IMR-90 (cell line): ENCODE data around the gene JMJD7. TPM values are rescaled to one million over a fixed set of nuclear protein-coding genes. Genes with fewer than 3 reads are reported as not detected.

Source experiments
- ATAC-seq: fragments of 200-7000 bp; cut with Tn5 transposase; 2 replicates; pipeline ENCODE4 v1.9.1; 2020; ENCODE audit warnings: low read depth, mild to moderate bottlenecking, moderate library complexity
- BruUV-seq: library from RNA; stranded (reverse); fragments of 400-500 nt; replicated peaks from 2 replicates; lab custom pipeline; 2021; lab: Mats Ljungman, UMichigan
- CTCF ChIA-PET: fragments of 300-600 bp; formaldehyde crosslinking; extraction: SDS; loops from one replicate; lab custom pipeline; 2021; ENCODE audit warnings: antibody characterized with exemption; lab: Yijun Ruan, JAX
- POLR2A ChIA-PET: fragments of 300-600 bp; sonication (Branson Sonifier 250); formaldehyde crosslinking; loops from one replicate; lab custom pipeline; 2022; ENCODE audit warnings: antibody characterized with exemption; ENCODE audit not compliant: unreplicated experiment; lab: Charles Lee
- DNase-seq: peaks from one replicate; pipeline ENCODE4 v3.0.0; 2013
- H2AFZ ChIP-seq: replicated peaks from 2 replicates; pipeline ENCODE3; 2013; ENCODE audit warnings: low read length, mild to moderate bottlenecking; ENCODE audit not compliant: poor library complexity
- H2AK5ac ChIP-seq: 2 replicates; pipeline ENCODE4 v1.6.1; 2013; ENCODE audit warnings: low read depth, low read length, inconsistent platforms
- H2AK9ac ChIP-seq: replicated peaks from 2 replicates; pipeline ENCODE3; 2013; ENCODE audit warnings: mild to moderate bottlenecking, low read depth, low read length, moderate library complexity; ENCODE audit not compliant: poor library complexity
- H2BK120ac ChIP-seq: 2 replicates; pipeline ENCODE4 v1.6.1; 2013; ENCODE audit warnings: low read depth, low read length, inconsistent platforms
- H2BK15ac ChIP-seq: 3 replicates; pipeline ENCODE4 v1.6.1; 2013; ENCODE audit warnings: low read depth, low read length, inconsistent platforms
- H2BK20ac ChIP-seq: 2 replicates; pipeline ENCODE4 v1.6.1; 2013; ENCODE audit warnings: low read depth, mild to moderate bottlenecking, inconsistent platforms, low read length, moderate library complexity
- H2BK5ac ChIP-seq: 2 replicates; pipeline ENCODE4 v1.6.1; 2013; ENCODE audit warnings: mild to moderate bottlenecking, low read depth, low read length, inconsistent platforms; ENCODE audit not compliant: poor library complexity, severe bottlenecking
- H3K14ac ChIP-seq: replicated peaks from 2 replicates; pipeline ENCODE4 v1.6.1; 2013; ENCODE audit warnings: low read depth, low read length, inconsistent platforms
- H3K18ac ChIP-seq: 2 replicates; pipeline ENCODE4 v1.6.1; 2013; ENCODE audit warnings: low read depth, low read length, control low read depth
- H3K23ac ChIP-seq: 2 replicates; pipeline ENCODE4 v1.6.1; 2013; ENCODE audit warnings: low read depth, low read length, inconsistent platforms
- H3K27ac ChIP-seq: 2 replicates; pipeline ENCODE4 v1.5.1; 2013; ENCODE audit warnings: mild to moderate bottlenecking, control low read depth, low read length; ENCODE audit not compliant: insufficient read depth
- H3K27me3 ChIP-seq: 2 replicates; pipeline ENCODE4 v1.6.1; 2013; ENCODE audit warnings: low read length; ENCODE audit not compliant: control insufficient read depth, insufficient read depth
- H3K36me3 ChIP-seq: 2 replicates; pipeline ENCODE4 v1.6.1; 2013; ENCODE audit warnings: low read length, mixed read lengths; ENCODE audit not compliant: control insufficient read depth, insufficient read depth
- H3K4ac ChIP-seq: 2 replicates; pipeline ENCODE4 v1.6.1; 2013; ENCODE audit warnings: low read depth, low read length, inconsistent platforms
- H3K4me1 ChIP-seq: 2 replicates; pipeline ENCODE4 v1.6.1; 2013; ENCODE audit warnings: low read length, mixed read lengths; ENCODE audit not compliant: control insufficient read depth, insufficient read depth
- H3K4me2 ChIP-seq: 2 replicates; pipeline ENCODE4 v1.6.1; 2013; ENCODE audit warnings: low read depth, mild to moderate bottlenecking, control low read depth, low read length, moderate library complexity
- H3K4me3 ChIP-seq: 2 replicates; pipeline ENCODE4 v1.5.1; 2013; ENCODE audit warnings: low read depth, mild to moderate bottlenecking, control low read depth, low read length, moderate library complexity; ENCODE audit not compliant: insufficient read depth
- H3K56ac ChIP-seq: 2 replicates; pipeline ENCODE4 v1.6.1; 2013; ENCODE audit warnings: low read length, inconsistent platforms; ENCODE audit not compliant: insufficient read depth; ENCODE audit errors: extremely low read depth
- H3K79me1 ChIP-seq, 2 experiments: 2 replicates each; pipeline ENCODE4 v1.6.1; 2013; ENCODE audit warnings: low read length in 2 of 2, inconsistent platforms in 1 of 2, low read depth in 1 of 2
- H3K9ac ChIP-seq: 2 replicates; pipeline ENCODE4 v1.6.1; 2013; ENCODE audit warnings: low read depth, low read length, control low read depth
- H3K9me1 ChIP-seq: 2 replicates; pipeline ENCODE4 v1.6.1; 2013; ENCODE audit warnings: low read length, inconsistent platforms; ENCODE audit not compliant: insufficient read depth
- H3K9me3 ChIP-seq: 2 replicates; pipeline ENCODE4 v1.6.1; 2013; ENCODE audit warnings: low read length; ENCODE audit not compliant: control insufficient read depth, insufficient read depth
- H4K20me1 ChIP-seq: 2 replicates; pipeline ENCODE4 v1.6.1; 2013; ENCODE audit warnings: low read length, inconsistent platforms; ENCODE audit not compliant: insufficient read depth
- H4K5ac ChIP-seq: 2 replicates; pipeline ENCODE4 v1.6.1; 2013; ENCODE audit warnings: mild to moderate bottlenecking, low read depth, low read length, control low read depth
- H4K8ac ChIP-seq, 2 experiments: 2 replicates each; pipeline ENCODE4 v1.6.1; 2013; ENCODE audit warnings: low read depth in 2 of 2, low read length in 2 of 2, control low read depth in 1 of 2, inconsistent platforms in 1 of 2
- H4K91ac ChIP-seq: 2 replicates; pipeline ENCODE4 v1.6.1; 2013; ENCODE audit warnings: low read depth, low read length, inconsistent platforms; ENCODE audit not compliant: insufficient read depth
- BHLHE40 ChIP-seq: fragments of 150-350 bp; IDR thresholded peaks from 2 replicates; pipeline ENCODE4 v1.6.1; 2016; ENCODE audit warnings: mild to moderate bottlenecking, low read depth, low read length
- CEBPB ChIP-seq: IDR thresholded peaks from 2 replicates; pipeline ENCODE4 v1.6.1; 2012; ENCODE audit warnings: low read depth, low read length, improper control_type of control experiment
- CHD1 ChIP-seq: IDR thresholded peaks from 2 replicates; pipeline ENCODE4 v1.6.1; 2012; ENCODE audit warnings: low read depth, low read length, improper control_type of control experiment
- CTCF ChIP-seq: conservative IDR thresholded peaks from 2 replicates; pipeline ENCODE4 v1.5.1; 2012; ENCODE audit warnings: mild to moderate bottlenecking, low read depth, low read length, improper control_type of control experiment
- FOS ChIP-seq: fragments of 150-350 bp; IDR thresholded peaks from 2 replicates; pipeline ENCODE4 v1.6.1; 2016; ENCODE audit warnings: low read depth, low read length
- MAFK ChIP-seq: IDR thresholded peaks from 2 replicates; pipeline ENCODE4 v1.6.1; 2012; ENCODE audit warnings: low read depth, low read length, improper control_type of control experiment
- MAZ ChIP-seq: IDR thresholded peaks from 2 replicates; pipeline ENCODE4 v1.6.1; 2012; ENCODE audit warnings: low read depth, mild to moderate bottlenecking, low read length, improper control_type of control experiment, moderate library complexity, borderline replicate concordance
- MXI1 ChIP-seq: IDR thresholded peaks from 2 replicates; pipeline ENCODE4 v1.6.1; 2012; ENCODE audit warnings: low read depth, mild to moderate bottlenecking, low read length, moderate library complexity, borderline replicate concordance
- NFE2L2 ChIP-seq: fragments of 150-350 bp; IDR thresholded peaks from 2 replicates; pipeline ENCODE4 v1.6.1; 2016; ENCODE audit warnings: low read depth, mild to moderate bottlenecking, low read length
- POLR2A ChIP-seq: IDR thresholded peaks from 2 replicates; pipeline ENCODE4 v1.6.1; 2012; ENCODE audit warnings: mild to moderate bottlenecking, low read depth, low read length
- RAD21 ChIP-seq: IDR thresholded peaks from 2 replicates; pipeline ENCODE4 v1.6.1; 2012; ENCODE audit warnings: low read length, improper control_type of control experiment
- RCOR1 ChIP-seq: IDR thresholded peaks from 2 replicates; pipeline ENCODE4 v1.6.1; 2012; ENCODE audit warnings: mild to moderate bottlenecking, low read length, improper control_type of control experiment; ENCODE audit not compliant: insufficient replicate concordance
- RFX5 ChIP-seq: IDR thresholded peaks from 2 replicates; pipeline ENCODE4 v1.8.0; 2012; ENCODE audit warnings: low read depth, mild to moderate bottlenecking, low read length, moderate library complexity
- SMC3 ChIP-seq: fragments of 150-350 bp; IDR thresholded peaks from 2 replicates; pipeline ENCODE4 v1.6.1; 2016; ENCODE audit warnings: low read depth, mild to moderate bottlenecking, antibody characterized with exemption, low read length, moderate library complexity
- USF2 ChIP-seq: fragments of 150-350 bp; IDR thresholded peaks from 2 replicates; pipeline ENCODE4 v1.6.1; 2017; ENCODE audit warnings: mild to moderate bottlenecking, antibody characterized with exemption, low read length, low read depth
- WGBS, 2 experiments: methylation state at CpG; one replicate each; pipeline versions ENCODE4 v1.1.5 to v1.1.7; 2013; ENCODE audit warnings: missing lambda C conversion rate in 2 of 2; ENCODE audit not compliant: insufficient read length in 1 of 2; ENCODE audit errors: extremely low coverage in 2 of 2; 5-methylcytosine and 5-hydroxymethylcytosine counted together
- dilution Hi-C: fragments of 300-500 bp; cut with HindIII; formaldehyde crosslinking; loops from one replicate; pipeline ENCODE4 v1.14.3; 2018; ENCODE audit warnings: low sequenced_read_pairs; ENCODE audit not compliant: unreplicated experiment
- in situ Hi-C: fragments of 300-500 bp; cut with MboI; formaldehyde crosslinking; loops from 3 replicates; pipeline ENCODE4 v1.14.3; 2019; ENCODE audit warnings: low sequenced_read_pairs, inconsistent platforms, mixed read lengths
- intact Hi-C: fragments of 100-400 bp; cut with micrococcal nuclease; formaldehyde crosslinking; loops from 2 replicates; pipeline ENCODE4 v1.10.0; 2022
- polyA plus RNA-seq, 3 experiments: library from polyadenylated mRNA; depleted of rRNA; stranded (reverse); fragments of >200 nt; gene quantifications; 2 replicates each; pipeline ENCODE4 v1.2.3, GENCODE V29; 2012; ENCODE audit warnings: low replicate concordance in 1 of 3
- total RNA-seq: library from RNA; depleted of rRNA; stranded (reverse); fragments of >200 nt; gene quantifications from 2 replicates; pipeline ENCODE4 v1.2.3, GENCODE V29; 2012

Gene JMJD7
- total and polyA plus RNA-seq, 2 of the 4 experiments (the other 2 are of a cell fraction), result 5.0 to 6.3 TPM

GRCh38 chr15:41810651-41811431 is 17.1 kb upstream of the JMJD7 start:
- Histone ChIP-seq H4K91ac (no peak overlapping the region), H3K4me1 (peaks cover 3% of the 10 kb centered on the region), H3K23ac (no peak overlapping the region), H3K27me3 (no peaks in the 10 kb centered on the region), H3K27ac (no peak overlapping the region), H2BK15ac (no peak overlapping the region; the same call in 2 of the 3 replicates), H2AK9ac (peak overlapping the region; percentile 84), H3K9me1 (peaks cover 12% of the 10 kb centered on the region; the same call in 1 of the 2 replicates), H2BK5ac (no peak overlapping the region), H3K18ac (no peak overlapping the region), H2BK20ac (no peak overlapping the region), H4K5ac (no peak overlapping the region), H2AK5ac (no peak overlapping the region; the same call in none of the 2 replicates), H3K4ac (no peak overlapping the region; the same call in 1 of the 2 replicates), H4K8ac (no peak overlapping the region), H2AFZ (peak overlapping the region; percentile 46), H4K20me1 (peaks cover 13% of the 10 kb centered on the region; the same call in 1 of the 2 replicates), H3K4me3 (no peak overlapping the region), H3K14ac (no peak overlapping the region), H3K56ac (no peak overlapping the region), H3K9ac (no peak overlapping the region), H3K79me1 (peaks cover 13 to 51% of the 10 kb centered on the region in 2 experiments; a peak in 3 of 4 replicates), H3K9me3 (no peaks in the 10 kb centered on the region), H2BK120ac (no peak overlapping the region; the same call in 1 of the 2 replicates), H3K36me3 (peaks cover 18% of the 10 kb centered on the region; the same call in 1 of the 2 replicates), H3K4me2 (no peak overlapping the region)
- BruUV-seq, result no TSS peak
- ATAC-seq (peak; percentile 36; the same call in 1 of the 2 replicates), DNase-seq (no peak)
- in situ Hi-C loops (loop anchor here (5.0 kb wide), 1 partner anchor 39 kb away; the partner anchor contains the start of gene MAPKBP1), intact Hi-C loops (loop anchor here (1.0 to 10.0 kb wide), 5 partner anchors 37 to 346 kb away; partner anchors contain the start of gene MAPKBP1), dilution Hi-C loops (no loop called here)
- CTCF ChIA-PET, result interaction anchor here (0.6 to 4.5 kb wide), 6 partner anchors 9 to 296 kb away, joined by 3 to 54 read pairs (median 4); partner anchors contain the start of gene MAPKBP1
- POLR2A ChIA-PET, result interaction anchor here (0.6 kb wide), 1 partner anchor 38 kb away, joined by 3 read pairs; no protein-coding TSS in a partner anchor
- 80% methylated on average over 1 of the region's 5 CpGs; no CpG with 5 or more reads in 1 of the 2 experiments for WGBS, 2 experiments
- TF ChIP-seq MAFK (no peak), POLR2A (no peak), FOS (no peak), USF2 (no peak), RCOR1 (no peak), CEBPB (no peak), MAZ (no peak), RFX5 (no peak), CHD1 (no peak), MXI1 (no peak), RAD21 (no peak), CTCF (no peak), NFE2L2 (no peak), SMC3 (no peak), BHLHE40 (no peak)
